ENCODE results near the gene SERPINA1. TPM values are rescaled to one million over a fixed set of nuclear protein-coding genes. Genes with fewer than 3 reads are reported as not detected.

SERPINA1 gene
- total and polyA plus RNA-seq, 10 of the 15 experiments (the other 5 are each of a cell fraction or from before 2014, with no cell fraction given), result 0.16 to 6.6 (median 0.53) TPM

DNA sequence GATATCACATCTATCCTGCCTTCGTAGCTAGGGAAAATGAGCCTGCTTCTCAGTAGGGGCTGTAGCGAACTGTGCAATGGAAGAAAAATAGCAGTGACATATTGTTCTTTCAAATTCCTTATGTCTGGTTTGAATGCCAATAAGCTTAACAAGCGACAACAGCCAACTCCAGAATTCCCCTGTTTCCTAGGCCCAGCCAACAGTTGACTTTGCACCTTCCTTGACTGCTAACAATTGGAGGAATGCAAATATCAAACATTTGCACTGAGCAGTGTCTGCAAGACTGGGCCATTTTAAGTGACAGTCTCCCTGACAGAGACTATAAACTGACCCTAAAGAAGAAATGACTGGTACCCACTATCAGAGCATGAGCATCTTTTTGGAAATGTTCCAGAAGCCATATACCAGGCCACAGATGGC, 12.0 kb upstream of the SERPINA1 start:
- no peaks in the 10 kb centered on the region for H3K36me3 ChIP-seq (ENCODE audit: control insufficient read depth in 2 of 2, insufficient read depth in 2 of 2, low read length in 1 of 2)
- no peak overlapping the region for H3K4me3 ChIP-seq
- no peaks in the 10 kb centered on the region for H3K79me2 ChIP-seq (ENCODE audit: control insufficient read depth, insufficient read depth, low read length)
- SMC1A ChIA-PET (ENCODE audit: uncharacterized antibody, unreplicated experiment), result no interaction called here
- H3K27me3 ChIP-seq (replicated peaks in 1 of 2; ENCODE audit: control insufficient read depth in 2 of 2, insufficient read depth in 2 of 2, low read length in 1 of 2), result peaks cover 0 to 4% of the 10 kb centered on the region in 2 experiments; a peak in 1 of 4 replicates
- no peak overlapping the region for H3K27ac ChIP-seq (ENCODE audit: control insufficient read depth, insufficient read depth)
- RAD21 ChIA-PET (ENCODE audit: unreplicated experiment), result no interaction called here
- no peak for TF ChIP-seq NR2C2 (IDR thresholded peaks at IDR 0.05; ENCODE audit: borderline replicate concordance, control insufficient read depth, insufficient read length, low read depth)
- TF ChIP-seq POLR2A (IDR thresholded peaks at IDR 0.05; ENCODE audit: low read depth, low read length), result no peak
- TF ChIP-seq, protein P1, sequence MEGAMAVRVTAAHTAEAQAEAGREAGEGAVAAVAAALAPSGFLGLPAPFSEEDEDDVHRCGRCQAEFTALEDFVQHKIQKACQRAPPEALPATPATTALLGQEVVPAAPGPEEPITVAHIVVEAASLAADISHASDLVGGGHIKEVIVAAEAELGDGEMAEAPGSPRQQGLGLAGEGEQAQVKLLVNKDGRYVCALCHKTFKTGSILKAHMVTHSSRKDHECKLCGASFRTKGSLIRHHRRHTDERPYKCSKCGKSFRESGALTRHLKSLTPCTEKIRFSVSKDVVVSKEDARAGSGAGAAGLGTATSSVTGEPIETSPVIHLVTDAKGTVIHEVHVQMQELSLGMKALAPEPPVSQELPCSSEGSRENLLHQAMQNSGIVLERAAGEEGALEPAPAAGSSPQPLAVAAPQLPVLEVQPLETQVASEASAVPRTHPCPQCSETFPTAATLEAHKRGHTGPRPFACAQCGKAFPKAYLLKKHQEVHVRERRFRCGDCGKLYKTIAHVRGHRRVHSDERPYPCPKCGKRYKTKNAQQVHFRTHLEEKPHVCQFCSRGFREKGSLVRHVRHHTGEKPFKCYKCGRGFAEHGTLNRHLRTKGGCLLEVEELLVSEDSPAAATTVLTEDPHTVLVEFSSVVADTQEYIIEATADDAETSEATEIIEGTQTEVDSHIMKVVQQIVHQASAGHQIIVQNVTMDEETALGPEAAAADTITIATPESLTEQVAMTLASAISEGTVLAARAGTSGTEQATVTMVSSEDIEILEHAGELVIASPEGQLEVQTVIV (IDR thresholded peaks at IDR 0.05; ENCODE audit: borderline replicate concordance, partially characterized antibody), result no peak
- no peak for TF ChIP-seq TARDBP (IDR thresholded peaks at IDR 0.05; ENCODE audit: borderline replicate concordance)
- no peak for TF ChIP-seq YBX1 (IDR thresholded peaks at IDR 0.05)
- TF ChIP-seq ZNF217 (IDR thresholded peaks at IDR 0.05), result no peak
- TF ChIP-seq, protein P2, sequence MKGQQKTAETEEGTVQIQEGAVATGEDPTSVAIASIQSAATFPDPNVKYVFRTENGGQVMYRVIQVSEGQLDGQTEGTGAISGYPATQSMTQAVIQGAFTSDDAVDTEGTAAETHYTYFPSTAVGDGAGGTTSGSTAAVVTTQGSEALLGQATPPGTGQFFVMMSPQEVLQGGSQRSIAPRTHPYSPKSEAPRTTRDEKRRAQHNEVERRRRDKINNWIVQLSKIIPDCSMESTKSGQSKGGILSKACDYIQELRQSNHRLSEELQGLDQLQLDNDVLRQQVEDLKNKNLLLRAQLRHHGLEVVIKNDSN (IDR thresholded peaks at IDR 0.05; ENCODE audit: borderline replicate concordance, extremely low read length, insufficient read depth, low read depth, low read length), result no peak
- TF ChIP-seq BHLHE40 (IDR thresholded peaks at IDR 0.05; ENCODE audit: borderline replicate concordance in 1 of 2, low read depth in 2 of 2, low read length in 1 of 2), result no peak
- no peak for TF ChIP-seq POLR2AphosphoS2 (IDR thresholded peaks at IDR 0.05; ENCODE audit: low read depth, low read length)
- no peak for TF ChIP-seq KDM1A (IDR thresholded peaks at IDR 0.05; ENCODE audit: borderline replicate concordance)
- TF ChIP-seq SUZ12 (IDR thresholded peaks at IDR 0.05; ENCODE audit: unreplicated experiment), result no peak
- TF ChIP-seq, protein P3, sequence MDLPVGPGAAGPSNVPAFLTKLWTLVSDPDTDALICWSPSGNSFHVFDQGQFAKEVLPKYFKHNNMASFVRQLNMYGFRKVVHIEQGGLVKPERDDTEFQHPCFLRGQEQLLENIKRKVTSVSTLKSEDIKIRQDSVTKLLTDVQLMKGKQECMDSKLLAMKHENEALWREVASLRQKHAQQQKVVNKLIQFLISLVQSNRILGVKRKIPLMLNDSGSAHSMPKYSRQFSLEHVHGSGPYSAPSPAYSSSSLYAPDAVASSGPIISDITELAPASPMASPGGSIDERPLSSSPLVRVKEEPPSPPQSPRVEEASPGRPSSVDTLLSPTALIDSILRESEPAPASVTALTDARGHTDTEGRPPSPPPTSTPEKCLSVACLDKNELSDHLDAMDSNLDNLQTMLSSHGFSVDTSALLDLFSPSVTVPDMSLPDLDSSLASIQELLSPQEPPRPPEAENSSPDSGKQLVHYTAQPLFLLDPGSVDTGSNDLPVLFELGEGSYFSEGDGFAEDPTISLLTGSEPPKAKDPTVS (IDR thresholded peaks at IDR 0.05; ENCODE audit: low read depth, low read length), result no peak
- TF ChIP-seq BCL11A (IDR thresholded peaks at IDR 0.05; ENCODE audit: low read depth, low read length), result no peak
- TF ChIP-seq NR2F1 (conservative IDR thresholded peaks at IDR 0.05), result no peak
- TF ChIP-seq, protein P4, sequence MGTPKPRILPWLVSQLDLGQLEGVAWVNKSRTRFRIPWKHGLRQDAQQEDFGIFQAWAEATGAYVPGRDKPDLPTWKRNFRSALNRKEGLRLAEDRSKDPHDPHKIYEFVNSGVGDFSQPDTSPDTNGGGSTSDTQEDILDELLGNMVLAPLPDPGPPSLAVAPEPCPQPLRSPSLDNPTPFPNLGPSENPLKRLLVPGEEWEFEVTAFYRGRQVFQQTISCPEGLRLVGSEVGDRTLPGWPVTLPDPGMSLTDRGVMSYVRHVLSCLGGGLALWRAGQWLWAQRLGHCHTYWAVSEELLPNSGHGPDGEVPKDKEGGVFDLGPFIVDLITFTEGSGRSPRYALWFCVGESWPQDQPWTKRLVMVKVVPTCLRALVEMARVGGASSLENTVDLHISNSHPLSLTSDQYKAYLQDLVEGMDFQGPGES (IDR thresholded peaks at IDR 0.05), result no peak
- no peak for TF ChIP-seq NFXL1 (IDR thresholded peaks at IDR 0.05; ENCODE audit: borderline replicate concordance)
- TF ChIP-seq KAT2A (conservative IDR thresholded peaks at IDR 0.05; ENCODE audit: control insufficient read depth, low read depth, low read length), result no peak
- TF ChIP-seq, protein P5, sequence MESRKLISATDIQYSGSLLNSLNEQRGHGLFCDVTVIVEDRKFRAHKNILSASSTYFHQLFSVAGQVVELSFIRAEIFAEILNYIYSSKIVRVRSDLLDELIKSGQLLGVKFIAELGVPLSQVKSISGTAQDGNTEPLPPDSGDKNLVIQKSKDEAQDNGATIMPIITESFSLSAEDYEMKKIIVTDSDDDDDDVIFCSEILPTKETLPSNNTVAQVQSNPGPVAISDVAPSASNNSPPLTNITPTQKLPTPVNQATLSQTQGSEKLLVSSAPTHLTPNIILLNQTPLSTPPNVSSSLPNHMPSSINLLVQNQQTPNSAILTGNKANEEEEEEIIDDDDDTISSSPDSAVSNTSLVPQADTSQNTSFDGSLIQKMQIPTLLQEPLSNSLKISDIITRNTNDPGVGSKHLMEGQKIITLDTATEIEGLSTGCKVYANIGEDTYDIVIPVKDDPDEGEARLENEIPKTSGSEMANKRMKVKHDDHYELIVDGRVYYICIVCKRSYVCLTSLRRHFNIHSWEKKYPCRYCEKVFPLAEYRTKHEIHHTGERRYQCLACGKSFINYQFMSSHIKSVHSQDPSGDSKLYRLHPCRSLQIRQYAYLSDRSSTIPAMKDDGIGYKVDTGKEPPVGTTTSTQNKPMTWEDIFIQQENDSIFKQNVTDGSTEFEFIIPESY (IDR thresholded peaks at IDR 0.05), result no peak
- in situ Hi-C loops (cut with MboI), result no loop called here
- no peak overlapping the region for H3K9ac ChIP-seq (ENCODE audit: control insufficient read depth, insufficient read depth, low read length)
- DNase-seq (ENCODE audit: low read depth, low spot score) (no peak), ATAC-seq (no peak), FAIRE-seq (no peak)
- BruUV-seq (replicated peaks), result no TSS peak
- intact Hi-C loops (cut with micrococcal nuclease; ENCODE audit: unreplicated experiment), result no loop called here
- CTCF ChIA-PET, result no interaction called here
- H3K4me1 ChIP-seq (ENCODE audit: control insufficient read depth, insufficient read depth, low read length), result no peaks in the 10 kb centered on the region
- POLR2A ChIA-PET, result no interaction called here
- no peak overlapping the region for H3K4me2 ChIP-seq (ENCODE audit: control insufficient read depth, insufficient read depth)
- 17% methylated on average over 3 of the region's 3 CpGs for WGBS (ENCODE audit: insufficient coverage, insufficient replicate concordance, low lambda C conversion rate, missing lambda C conversion rate)
- no peaks in the 10 kb centered on the region; the same call in 1 of the 2 replicates for H4K20me1 ChIP-seq (ENCODE audit: control insufficient read depth, insufficient read depth)
- H2AFZ ChIP-seq (ENCODE audit: control insufficient read depth, low read depth, low read length), result no peak overlapping the region
- no peaks in the 10 kb centered on the region for H3K9me3 ChIP-seq (replicated peaks; ENCODE audit: control insufficient read depth, insufficient read depth, low read length)
